DMS153 treated with DMSO at 0.1 percent for 48 hours (cell line): ENCODE data around the gene RFLNA.

Experiments used
- DNase-seq: peaks from one replicate; lab custom pipeline; 2025; ENCODE audit not compliant: unreplicated experiment; lab: John Stamatoyannopoulos, UW

RFLNA gene

GRCh38 chr12:124335426-124336183 lies 40.7 kb downstream of the RFLNA start:
- no peak for DNase-seq

GRCh38 chr12:124336184-124336437 lies 41.2 kb downstream of the RFLNA start:
- no peak for DNase-seq

DNA sequence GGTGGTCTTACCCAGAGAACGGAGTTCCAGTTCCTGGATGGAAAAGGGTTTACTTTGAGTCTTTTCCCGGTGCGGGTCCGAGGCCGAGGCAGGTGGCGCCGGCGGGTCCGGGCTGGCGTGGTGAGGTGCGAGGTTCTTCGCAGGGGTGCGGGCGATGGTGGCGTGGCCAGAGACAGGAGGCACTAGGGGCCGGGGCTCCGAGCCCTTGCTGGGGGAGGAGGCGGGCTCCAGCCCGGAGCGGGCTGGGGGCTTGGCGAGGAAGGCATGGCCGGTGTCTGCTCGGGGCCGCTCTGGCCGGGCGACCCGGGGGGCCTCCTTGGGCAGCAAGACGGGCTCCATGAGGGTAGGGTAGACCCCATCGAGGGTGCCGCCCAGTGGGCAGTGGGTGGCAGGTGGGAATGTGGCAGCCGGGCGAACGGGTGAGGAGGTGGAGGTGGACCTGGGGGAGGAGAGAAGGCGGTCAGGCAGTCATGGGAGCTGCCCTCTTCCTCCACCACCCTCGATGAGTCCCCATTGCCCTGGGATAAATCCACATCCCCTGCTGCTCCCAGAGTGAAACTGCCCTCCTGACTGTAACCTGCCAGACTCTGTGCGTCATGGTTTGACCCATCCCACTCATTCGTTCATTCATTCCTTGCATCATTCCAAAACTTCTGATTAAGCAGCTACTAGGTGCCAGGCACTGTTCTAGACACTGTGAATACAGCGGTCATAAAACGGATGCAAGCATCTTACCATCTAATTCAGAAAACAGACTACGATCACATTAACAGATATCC lies 42.0 kb downstream of the RFLNA start:
- DNase-seq, result no peak

GRCh38 chr12:124337622-124338021 lies 42.7 kb downstream of the RFLNA start:
- DNase-seq, result no peak

- no peak for DNase-seq
These were observed 43.6 kb downstream of the RFLNA start for GRCh38 chr12:124338448-124338847.

- DNase-seq, result no peak
These were observed 44.1 kb downstream of the RFLNA start for GRCh38 chr12:124338876-124339603.

- no peak for DNase-seq
These were observed 45.4 kb downstream of the RFLNA start for GRCh38 chr12:124340080-124340900.

DNA sequence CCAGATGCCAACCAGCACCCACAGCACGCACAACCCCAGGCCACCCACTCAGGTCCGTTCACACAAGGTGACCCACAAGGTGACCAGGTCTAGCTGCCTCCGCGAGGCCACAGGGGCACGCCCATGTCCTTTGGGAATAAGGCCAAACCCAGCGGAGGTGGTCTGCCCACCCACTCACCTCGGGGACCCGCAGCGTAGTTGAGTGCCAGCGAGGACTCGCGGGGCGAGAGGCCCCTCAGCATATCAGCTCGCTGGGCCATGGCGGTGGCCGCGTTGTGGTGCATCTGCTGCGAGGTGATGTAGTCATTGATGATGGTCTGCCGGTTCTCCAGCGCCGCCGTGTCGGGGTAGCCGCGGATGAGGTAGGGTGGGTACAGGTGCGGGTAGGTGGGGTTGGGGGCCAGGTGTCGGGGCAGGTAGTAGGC lies 46.8 kb downstream of the RFLNA start:
- no peak for DNase-seq

DNA sequence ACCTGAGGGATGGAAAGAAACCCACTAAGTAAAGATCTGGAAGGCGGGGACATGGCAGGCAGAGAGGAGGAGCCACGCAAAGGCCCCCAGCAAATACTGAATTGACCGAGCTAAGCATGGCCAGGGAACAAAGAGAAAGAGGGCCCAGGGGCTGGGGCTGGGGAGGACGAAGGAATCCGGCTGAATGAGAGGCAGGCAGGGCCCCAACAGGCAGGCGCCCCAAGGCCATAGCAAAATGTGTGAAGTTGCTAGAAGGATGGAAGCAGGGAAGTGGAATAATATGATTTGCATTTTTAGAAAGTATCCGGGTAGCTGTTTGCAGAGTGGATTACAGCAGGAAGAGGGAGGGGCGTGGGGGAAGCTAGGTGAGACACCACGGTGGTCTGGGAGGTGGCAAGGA lies 49.1 kb downstream of the RFLNA start:
- DNase-seq, result no peak

GRCh38 chr12:124344526-124344925 lies 49.6 kb downstream of the RFLNA start:
- no peak for DNase-seq

GRCh38 chr12:124345795-124346194 lies 50.9 kb downstream of the RFLNA start:
- no peak for DNase-seq

GRCh38 chr12:124346425-124347168 lies 51.7 kb downstream of the RFLNA start:
- no peak for DNase-seq

DNA sequence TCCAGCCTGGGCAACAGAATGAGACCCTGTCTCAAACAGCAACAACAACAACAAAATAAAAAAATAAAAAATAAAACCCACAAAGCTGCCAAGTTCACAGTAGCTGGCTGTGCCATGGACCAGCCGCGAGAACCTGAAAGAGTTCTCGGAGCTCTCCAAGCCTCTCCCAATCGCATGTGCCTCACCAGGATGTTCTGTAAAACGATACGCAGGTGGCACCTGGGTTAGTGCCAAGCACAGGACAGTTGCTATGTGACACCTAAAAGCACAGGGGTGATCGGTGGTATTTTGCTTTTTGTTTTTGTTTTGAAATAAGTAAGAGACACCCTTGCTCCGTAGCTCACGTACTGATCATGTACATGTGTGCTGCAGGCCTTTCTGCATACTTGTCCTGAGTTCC lies 52.4 kb downstream of the RFLNA start:
- DNase-seq, result no peak

DNA sequence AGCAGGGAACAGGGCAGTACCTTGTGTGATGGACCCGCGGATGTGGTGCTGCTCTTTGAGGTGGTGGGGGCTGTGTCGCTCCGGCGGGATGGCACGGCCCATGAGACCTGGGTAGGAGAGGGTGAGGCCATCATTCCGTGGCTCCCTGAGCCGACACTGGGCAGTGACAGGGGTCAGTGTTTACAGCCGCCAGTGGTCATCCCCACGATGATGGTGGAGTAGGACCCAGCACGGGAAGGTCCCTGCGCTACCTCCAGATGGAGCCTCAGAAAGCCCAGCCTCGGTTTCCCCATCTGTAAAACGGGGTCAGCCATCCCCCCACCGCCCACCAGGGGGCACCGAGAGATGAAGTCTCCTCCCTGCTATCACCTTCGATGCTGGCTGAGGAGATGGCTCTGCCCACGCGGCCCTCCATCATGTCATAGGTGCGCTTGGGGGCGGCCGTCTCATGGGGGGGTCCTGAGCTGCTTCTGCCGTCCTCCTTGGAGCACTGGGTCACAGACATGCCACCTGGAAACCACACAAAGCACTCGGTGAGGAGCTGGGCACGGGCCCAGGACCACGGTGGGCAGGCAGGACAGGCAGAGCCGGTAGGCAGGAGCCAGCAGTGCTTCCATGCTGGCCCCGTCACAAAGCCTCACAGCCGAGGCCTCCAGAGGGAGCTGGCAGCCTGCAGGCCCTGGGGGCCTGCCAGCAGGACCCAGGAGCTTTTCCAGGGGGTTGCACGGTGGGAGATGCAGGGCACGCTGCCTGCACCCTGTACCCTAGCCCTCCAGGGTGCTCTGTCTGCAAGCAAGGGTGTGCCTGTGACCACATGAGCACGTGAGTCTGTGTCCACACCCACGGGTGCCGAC lies 53.1 kb downstream of the RFLNA start:
- no peak for DNase-seq

DNA sequence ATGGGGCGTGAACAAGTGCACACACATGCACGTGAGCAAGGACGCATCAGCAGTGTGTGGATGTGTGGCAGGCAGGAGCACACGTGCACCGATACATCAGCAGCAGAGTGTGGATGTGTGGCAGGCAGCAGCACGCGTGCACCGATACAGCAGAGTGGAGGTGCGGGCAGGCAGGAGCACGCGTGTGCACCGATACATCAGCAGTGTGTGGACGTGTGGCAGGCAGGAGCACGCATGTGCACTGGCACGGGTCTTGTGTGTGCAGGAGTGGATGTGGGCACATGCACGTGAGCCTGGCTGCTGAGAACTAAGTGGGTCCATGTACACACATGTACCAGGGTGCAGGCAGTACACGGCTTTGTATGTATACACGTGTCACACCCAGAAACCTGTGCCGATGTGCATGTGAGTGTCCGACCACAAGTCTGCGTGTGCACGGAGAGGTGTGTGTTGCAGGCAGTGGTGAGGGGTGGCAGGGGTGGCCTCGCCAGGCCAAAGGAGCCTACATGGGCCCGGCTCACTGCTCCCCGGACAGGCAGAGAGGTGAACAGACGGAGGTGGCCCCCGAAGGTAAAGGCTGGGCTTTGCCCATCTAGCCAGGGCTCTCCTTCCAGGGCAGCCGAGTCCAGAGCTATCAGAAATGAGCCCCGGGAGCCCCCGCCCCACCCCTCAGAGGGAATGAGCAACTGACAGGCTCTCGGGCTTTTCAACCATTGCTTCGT lies 53.9 kb downstream of the RFLNA start:
- DNase-seq, result no peak

DNA sequence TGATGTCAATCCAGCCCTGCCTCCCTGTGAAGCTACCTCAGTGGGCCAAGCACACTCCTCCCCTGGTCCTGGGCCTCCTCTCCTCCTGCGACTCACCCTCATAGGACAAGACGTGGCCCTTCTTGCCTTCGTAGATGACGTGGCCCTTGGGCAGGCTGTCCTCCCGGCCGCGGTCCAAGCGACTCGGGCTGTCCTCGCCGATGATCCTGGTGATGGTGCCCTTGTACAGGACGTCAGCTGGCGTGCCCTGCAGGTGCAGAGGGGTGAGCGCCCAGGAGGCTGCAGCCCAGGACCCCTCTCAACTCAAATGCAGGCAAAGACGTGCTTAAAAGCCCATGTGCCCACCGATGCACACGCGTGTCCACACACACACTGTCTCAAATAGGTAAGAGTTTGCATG lies 55.6 kb downstream of the RFLNA start:
- no peak for DNase-seq

DNA sequence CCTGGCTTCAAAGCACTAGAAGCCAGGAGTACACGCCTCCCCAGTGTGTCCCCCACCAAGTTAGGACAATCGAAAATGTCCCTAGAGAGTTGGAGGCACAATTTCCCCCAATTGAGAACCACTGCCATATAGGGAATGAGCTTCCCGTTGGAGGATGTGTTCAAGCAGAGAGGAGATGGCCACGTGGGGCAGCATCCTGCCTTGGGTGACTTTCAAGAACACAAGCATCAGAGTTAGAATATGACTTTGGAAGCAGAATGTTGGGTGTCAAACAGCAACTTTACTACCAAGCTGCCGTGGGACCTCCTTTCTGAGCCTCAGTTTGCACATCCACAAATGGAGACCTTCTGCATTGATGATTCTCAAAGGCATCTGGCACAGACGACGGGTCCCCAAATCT lies 56.5 kb downstream of the RFLNA start:
- DNase-seq, result no peak

GRCh38 chr12:124352257-124352656 lies 57.4 kb downstream of the RFLNA start:
- DNase-seq, result no peak

- peak; percentile 57 for DNase-seq
These were observed 57.9 kb downstream of the RFLNA start for GRCh38 chr12:124352839-124353238.
